GM18508 (cell line): ENCODE results near the gene MED12.
"Not testable (repeated sequence)": the region's sequence is repeated elsewhere in the genome, so short reads cannot be mapped to it uniquely, and the experiment has no call there.

ENCODE experiments used
- ATAC-seq: cut with Tn5 transposase; IDR thresholded peaks from one replicate; pipeline ENCODE4 v1.9.1; 2021; ENCODE audit warnings: moderate number of reproducible peaks; ENCODE audit not compliant: insufficient read depth, unreplicated experiment

Gene MED12

GRCh38 chrX:71158603-71159002 is 40.2 kb downstream of the MED12 start:
- no peak for ATAC-seq

- no peak for ATAC-seq
Observed at GRCh38 chrX:71159335-71159734, 40.9 kb downstream of the MED12 start.

- ATAC-seq = no peak
Observed at GRCh38 chrX:71160475-71160874, 42.1 kb downstream of the MED12 start.

GRCh38 chrX:71162981-71163380 is 44.6 kb downstream of the MED12 start:
- no peak for ATAC-seq

- ATAC-seq = no peak
Observed at GRCh38 chrX:71164071-71164470, 45.7 kb downstream of the MED12 start.

GRCh38 chrX:71166461-71166860 is 48.1 kb downstream of the MED12 start:
- no peak for ATAC-seq

GRCh38 chrX:71167031-71167781 is 48.8 kb downstream of the MED12 start:
- no peak for ATAC-seq

- no peak for ATAC-seq
Observed at GRCh38 chrX:71168134-71168533, 49.7 kb downstream of the MED12 start.

GRCh38 chrX:71169586-71169985 is 51.2 kb downstream of the MED12 start:
- ATAC-seq = no peak

- ATAC-seq = no peak
Observed at GRCh38 chrX:71170660-71171059, 52.3 kb downstream of the MED12 start.

- no peak for ATAC-seq
Observed at GRCh38 chrX:71171110-71171801, 52.9 kb downstream of the MED12 start.

GRCh38 chrX:71173440-71173839 is 55.0 kb downstream of the MED12 start:
- no peak for ATAC-seq

- no peak for ATAC-seq
Observed at GRCh38 chrX:71174795-71175194, 56.4 kb downstream of the MED12 start.

- ATAC-seq = no peak
Observed at GRCh38 chrX:71175531-71175930, 57.1 kb downstream of the MED12 start.

GRCh38 chrX:71177327-71177726 is 58.9 kb downstream of the MED12 start:
- no peak for ATAC-seq

- ATAC-seq = no peak
Observed at GRCh38 chrX:71178908-71179307, 60.5 kb downstream of the MED12 start.

GRCh38 chrX:71180579-71181265 is 62.3 kb downstream of the MED12 start:
- not testable (repeated sequence) for ATAC-seq

GRCh38 chrX:71181558-71181909 is 63.1 kb downstream of the MED12 start:
- no peak for ATAC-seq

GRCh38 chrX:71181910-71182799 is 63.8 kb downstream of the MED12 start:
- peak; percentile 61 for ATAC-seq

GRCh38 chrX:71182871-71183270 is 64.5 kb downstream of the MED12 start:
- ATAC-seq = no peak
